Left lung (tissue), 10 donors: Measurements from ENCODE around the gene CD1C. TPM values are rescaled to one million over a fixed set of nuclear protein-coding genes. Genes with fewer than 3 reads are reported as not detected.
"Not testable (repeated sequence)": the region's sequence is repeated elsewhere in the genome, so short reads cannot be mapped to it uniquely, and the experiment has no call there.

ENCODE experiments used
- ATAC-seq: fragments of 200-7000 bp; cut with Tn5 transposase; one replicate; pipeline ENCODE4 v1.9.1; 2020; ENCODE audit warnings: moderate library complexity
- DNase-seq, 4 donors: peaks; one replicate each; pipeline ENCODE4 v3.0.0-alpha.2; 2013 to 2020
- H3K27ac ChIP-seq, 2 donors: fragments of 200-600 bp; sonication (generic) in 1 of 2; one replicate each; pipeline versions ENCODE4 v1.5.0 to v1.8.0; 2020 to 2021
- H3K27me3 ChIP-seq, 2 donors: fragments of 200-600 bp; sonication (generic) in 1 of 2; one replicate each; pipeline versions ENCODE4 v1.5.0 to v1.8.0; 2020 to 2021
- H3K36me3 ChIP-seq, 2 donors: fragments of 200-600 bp; sonication (generic) in 1 of 2; one replicate each; pipeline versions ENCODE4 v1.5.0 to v1.8.0; 2020 to 2021
- H3K4me1 ChIP-seq, 2 donors: fragments of 200-600 bp; one replicate each; pipeline ENCODE4 v1.8.0; 2021
- H3K4me3 ChIP-seq, 2 donors: fragments of 200-600 bp; sonication (generic) in 1 of 2; one replicate each; pipeline versions ENCODE4 v1.5.0 to v1.8.0; 2020 to 2021; ENCODE audit warnings: mild to moderate bottlenecking in 1 of 2
- H3K9me3 ChIP-seq, 2 donors: fragments of 200-600 bp; sonication (generic) in 1 of 2; one replicate each; pipeline versions ENCODE4 v1.5.0 to v1.8.0; 2020 to 2021
- intact Hi-C, 2 donors: fragments of 100-400 bp; cut with DNase I; formaldehyde crosslinking; loops; one replicate each; pipeline versions ENCODE4 v1.11.2 to v1.14.2; 2022
- polyA plus RNA-seq, 6 donors: library from polyadenylated mRNA; unstranded; fragments of 120-200 nt; gene quantifications; one replicate each; pipeline ENCODE4 v1.2.1, GENCODE V29; 2013; ENCODE audit not compliant: insufficient read length in 6 of 6
- total RNA-seq, 2 donors: library from RNA; stranded (reverse); fragmentation: NEBNext Ultra II Directional; extraction: Animal tissue kit (Norgen Biotek cat#: 25700); gene quantifications; one replicate each; pipeline ENCODE4 v1.2.1, GENCODE V29; 2021
- TF ChIP-seq, protein P1 (sequence below), 2 donors: fragments of 200-600 bp; sonication (generic) in 1 of 2; IDR thresholded peaks; one replicate each; pipeline versions ENCODE4 v1.5.0 to v1.8.0; 2021; ENCODE audit warnings: antibody characterized with exemption in 2 of 2
- donor health status: DM: no; HTN: yes; CAD: no.
- donor health status: DM: no; HTN: no; CAD: no.

The CD1C gene
- total and polyA plus RNA-seq, 8 donors: 0.76 to 2.8 (median 1.7) TPM

DNA sequence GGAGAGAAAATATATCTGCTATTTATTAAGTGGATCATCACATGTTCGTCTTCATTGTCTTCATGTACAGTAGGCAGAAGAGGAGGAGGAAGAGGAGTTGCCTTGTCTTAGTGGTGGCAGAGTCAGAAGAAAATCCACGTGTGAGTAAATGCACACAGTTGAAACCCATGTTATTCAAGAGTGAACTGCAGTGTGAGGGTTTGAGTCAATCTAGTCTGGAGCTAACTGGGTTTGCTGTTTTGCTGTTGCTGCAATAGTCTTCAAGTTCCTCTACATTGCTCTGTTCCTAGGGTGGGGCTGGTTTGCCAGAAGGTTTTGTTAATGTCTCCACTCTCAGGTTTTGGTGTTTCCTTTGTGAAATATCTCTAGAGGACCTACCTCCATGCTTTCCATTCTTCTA, 38.6 kb upstream of the CD1C start:
- DNase-seq (no peak), ATAC-seq (no peak)
- Histone ChIP-seq H3K36me3 (no peaks in the 10 kb centered on the region), H3K27me3 (peaks cover 0 to 53% of the 10 kb centered on the region in 2 donors), H3K4me3 (no peak overlapping the region), H3K27ac (no peak overlapping the region), H3K4me1 (peaks cover 0 to 27% of the 10 kb centered on the region in 2 donors), H3K9me3 (no peaks in the 10 kb centered on the region)
- intact Hi-C loops: no loop called here
- TF ChIP-seq, protein P1, sequence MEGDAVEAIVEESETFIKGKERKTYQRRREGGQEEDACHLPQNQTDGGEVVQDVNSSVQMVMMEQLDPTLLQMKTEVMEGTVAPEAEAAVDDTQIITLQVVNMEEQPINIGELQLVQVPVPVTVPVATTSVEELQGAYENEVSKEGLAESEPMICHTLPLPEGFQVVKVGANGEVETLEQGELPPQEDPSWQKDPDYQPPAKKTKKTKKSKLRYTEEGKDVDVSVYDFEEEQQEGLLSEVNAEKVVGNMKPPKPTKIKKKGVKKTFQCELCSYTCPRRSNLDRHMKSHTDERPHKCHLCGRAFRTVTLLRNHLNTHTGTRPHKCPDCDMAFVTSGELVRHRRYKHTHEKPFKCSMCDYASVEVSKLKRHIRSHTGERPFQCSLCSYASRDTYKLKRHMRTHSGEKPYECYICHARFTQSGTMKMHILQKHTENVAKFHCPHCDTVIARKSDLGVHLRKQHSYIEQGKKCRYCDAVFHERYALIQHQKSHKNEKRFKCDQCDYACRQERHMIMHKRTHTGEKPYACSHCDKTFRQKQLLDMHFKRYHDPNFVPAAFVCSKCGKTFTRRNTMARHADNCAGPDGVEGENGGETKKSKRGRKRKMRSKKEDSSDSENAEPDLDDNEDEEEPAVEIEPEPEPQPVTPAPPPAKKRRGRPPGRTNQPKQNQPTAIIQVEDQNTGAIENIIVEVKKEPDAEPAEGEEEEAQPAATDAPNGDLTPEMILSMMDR (IDR thresholded peaks at IDR 0.05): no peak

DNA sequence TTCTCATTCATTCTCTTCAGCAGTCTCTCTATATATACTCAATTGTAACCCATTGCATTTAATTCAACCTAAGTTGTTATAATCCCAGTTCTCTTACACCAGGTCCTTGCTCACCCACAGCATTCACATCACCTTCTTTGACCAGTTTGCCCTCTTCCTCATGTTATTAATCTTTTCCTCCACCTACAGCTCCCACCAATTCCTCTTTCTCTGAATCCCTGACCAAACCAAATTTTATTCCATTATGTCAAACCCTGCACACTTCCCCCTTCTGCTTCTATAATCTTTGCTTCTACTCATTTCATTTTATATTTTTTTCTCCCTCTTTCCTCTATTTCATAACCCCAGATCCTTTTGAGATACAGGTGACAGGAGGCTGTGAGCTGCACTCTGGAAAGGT, 34.1 kb upstream of the CD1C start:
- DNase-seq (no peak), ATAC-seq (no peak)
- peaks cover 0 to 5% of the 10 kb centered on the region in 2 donors for H3K4me1 ChIP-seq
- H3K9me3 ChIP-seq: no peaks in the 10 kb centered on the region
- no peak overlapping the region for H3K27ac ChIP-seq
- no peak overlapping the region for H3K4me3 ChIP-seq
- intact Hi-C loops: no loop called here
- no peaks in the 10 kb centered on the region for H3K36me3 ChIP-seq
- H3K27me3 ChIP-seq: peaks cover 0 to 50% of the 10 kb centered on the region in 2 donors
- TF ChIP-seq, protein P1 (IDR thresholded peaks at IDR 0.05): no peak

DNA sequence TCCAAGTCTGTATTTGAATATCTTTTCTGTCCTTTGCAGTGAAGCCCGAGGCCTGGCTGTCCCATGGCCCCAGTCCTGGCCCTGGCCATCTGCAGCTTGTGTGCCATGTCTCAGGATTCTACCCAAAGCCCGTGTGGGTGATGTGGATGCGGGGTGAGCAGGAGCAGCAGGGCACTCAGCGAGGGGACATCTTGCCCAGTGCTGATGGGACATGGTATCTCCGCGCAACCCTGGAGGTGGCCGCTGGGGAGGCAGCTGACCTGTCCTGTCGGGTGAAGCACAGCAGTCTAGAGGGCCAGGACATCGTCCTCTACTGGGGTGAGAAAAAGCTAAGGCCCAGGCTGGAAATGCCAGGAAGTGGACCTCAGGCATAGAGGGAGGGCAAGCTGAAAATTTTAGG, 33.0 kb upstream of the CD1C start:
- DNase-seq, intact Hi-C loops: not testable (repeated sequence)

DNA sequence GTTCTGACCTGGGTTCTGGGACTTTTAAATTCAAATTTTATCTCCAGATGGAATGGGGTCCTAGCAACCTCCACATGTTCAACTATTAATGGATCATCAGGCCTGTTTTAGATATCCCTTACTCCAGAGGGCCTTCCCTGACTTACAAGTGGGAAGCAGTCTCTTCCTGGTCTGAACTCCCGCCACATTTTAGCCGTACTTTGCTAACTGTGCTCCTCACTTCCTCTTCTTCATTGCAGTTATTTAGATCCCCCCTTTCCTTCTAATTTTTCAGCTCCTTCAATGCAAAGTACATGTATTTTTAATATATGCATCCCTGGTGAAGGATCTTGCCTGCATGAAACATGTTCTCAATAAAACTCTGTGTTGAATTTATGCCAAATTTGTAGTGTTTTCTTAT, 31.8 kb upstream of the CD1C start:
- peaks cover 0 to 43% of the 10 kb centered on the region in 2 donors for H3K27me3 ChIP-seq
- H3K27ac ChIP-seq: no peak overlapping the region
- DNase-seq (no peak), ATAC-seq (no peak)
- H3K4me1 ChIP-seq: no peaks in the 10 kb centered on the region
- H3K36me3 ChIP-seq: no peaks in the 10 kb centered on the region
- no peaks in the 10 kb centered on the region for H3K9me3 ChIP-seq
- TF ChIP-seq, protein P1 (IDR thresholded peaks at IDR 0.05): no peak
- H3K4me3 ChIP-seq: no peak overlapping the region
- intact Hi-C loops: no loop called here

More for the DNA sequence above, 33.0 kb upstream of the CD1C start:
- not testable (repeated sequence) for H3K36me3 ChIP-seq, H3K4me3 ChIP-seq, H3K9me3 ChIP-seq, H3K27ac ChIP-seq, ATAC-seq, H3K4me1 ChIP-seq
- H3K27me3 ChIP-seq: peaks cover 0 to 52% of the 10 kb centered on the region in 2 donors

DNA sequence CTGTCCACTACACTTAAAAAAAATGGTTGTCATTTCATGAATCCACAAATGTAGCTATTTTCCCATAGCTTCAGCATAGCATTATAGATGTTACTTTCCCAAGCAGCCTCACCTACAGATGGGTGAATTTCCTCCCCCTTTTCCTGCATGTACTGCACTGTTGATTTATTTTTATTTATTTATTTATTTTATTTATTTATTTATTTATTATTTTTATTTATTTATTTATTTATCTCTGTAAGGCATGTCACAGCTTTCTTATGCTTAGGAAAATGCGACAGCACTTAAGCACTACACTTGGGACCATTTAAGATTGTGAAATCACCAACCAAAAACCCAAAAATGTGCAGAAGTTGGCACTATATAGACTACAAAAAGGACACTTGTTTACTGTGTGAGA, 30.6 kb upstream of the CD1C start:
- DNase-seq: no peak
- Histone ChIP-seq H3K36me3 (no peaks in the 10 kb centered on the region), H3K4me3 (no peak overlapping the region), H3K27me3 (peaks cover 0 to 42% of the 10 kb centered on the region in 2 donors), H3K9me3 (no peaks in the 10 kb centered on the region), H3K4me1 (no peaks in the 10 kb centered on the region), H3K27ac (no peak overlapping the region)
- no peak for ATAC-seq
- intact Hi-C loops: no loop called here
- TF ChIP-seq, protein P1 (IDR thresholded peaks at IDR 0.05): no peak

DNA sequence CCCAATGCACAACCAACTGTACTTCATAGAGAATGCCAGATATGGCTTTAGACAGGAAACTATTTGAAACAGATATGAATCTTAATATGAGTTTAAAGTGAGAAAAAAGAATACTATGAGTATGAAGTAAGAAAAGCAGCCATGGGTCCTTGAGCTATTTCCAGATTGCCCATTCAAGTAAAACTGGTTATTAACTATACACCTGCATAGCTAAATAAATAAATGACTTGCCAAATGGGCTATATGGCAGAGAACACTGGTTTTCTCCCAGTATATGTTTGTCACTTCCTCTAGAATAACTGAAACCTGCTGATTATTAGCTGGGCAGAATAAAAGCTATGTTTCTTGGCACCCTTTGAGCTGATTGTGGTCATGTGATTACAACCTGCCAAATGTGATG, 17.0 kb upstream of the CD1C start:
- no peak for DNase-seq
- H3K9me3 ChIP-seq: no peaks in the 10 kb centered on the region
- TF ChIP-seq, protein P1 (IDR thresholded peaks at IDR 0.05): no peak
- H3K27me3 ChIP-seq: no peaks in the 10 kb centered on the region
- no peak overlapping the region for H3K4me3 ChIP-seq
- no peaks in the 10 kb centered on the region for H3K4me1 ChIP-seq
- no peak for ATAC-seq
- intact Hi-C loops: no loop called here
- H3K36me3 ChIP-seq: no peaks in the 10 kb centered on the region
- H3K27ac ChIP-seq: no peak overlapping the region
